Mononuclear cell (primary cell): ENCODE results near the gene CDK6. TPM values are rescaled to one million over a fixed set of nuclear protein-coding genes. Genes with fewer than 3 reads are reported as not detected.
"Not testable (repeated sequence)": the region's sequence is repeated elsewhere in the genome, so short reads cannot be mapped to it uniquely, and the experiment has no call there.

Experiments used
- H3K27me3 ChIP-seq: 2 replicates; pipeline ENCODE4 v1.6.0; 2011; ENCODE audit warnings: low read length, control low read depth; ENCODE audit not compliant: insufficient read depth
- H3K4me1 ChIP-seq: 2 replicates; pipeline ENCODE4 v1.5.1; 2011; ENCODE audit warnings: mild to moderate bottlenecking, low read length, control low read depth; ENCODE audit not compliant: insufficient read depth
- H3K4me3 ChIP-seq: 2 replicates; pipeline ENCODE4 v1.5.1; 2011; ENCODE audit warnings: mild to moderate bottlenecking, low read length, moderate library complexity
- H3K9me3 ChIP-seq: 2 replicates; pipeline ENCODE4 v1.5.1; 2011; ENCODE audit warnings: low read depth, mild to moderate bottlenecking, control low read depth, low read length
- total RNA-seq: library from RNA; depleted of rRNA; stranded (reverse); fragments of >200 nt; gene quantifications from one replicate; pipeline ENCODE4 v1.2.3, GENCODE V29; 2012

Gene CDK6
- total RNA-seq, 1 donor, result 28.4 TPM

- H3K9me3 ChIP-seq, result no peaks in the 10 kb centered on the region
- H3K27me3 ChIP-seq, result no peaks in the 10 kb centered on the region
- peaks cover 37% of the 10 kb centered on the region for H3K4me1 ChIP-seq
- no peak overlapping the region for H3K4me3 ChIP-seq
Measured at GRCh38 chr7:92754919-92755581, 81.3 kb downstream of the CDK6 start.

- H3K4me3 ChIP-seq, result no peak overlapping the region
- H3K27me3 ChIP-seq, result no peaks in the 10 kb centered on the region
- H3K9me3 ChIP-seq, result no peaks in the 10 kb centered on the region
- H3K4me1 ChIP-seq, result peaks cover 39% of the 10 kb centered on the region
Measured at GRCh38 chr7:92753614-92754013, 82.8 kb downstream of the CDK6 start.

- H3K4me3 ChIP-seq, result no peak overlapping the region
- H3K9me3 ChIP-seq, result no peaks in the 10 kb centered on the region
- no peaks in the 10 kb centered on the region for H3K27me3 ChIP-seq
- peaks cover 30% of the 10 kb centered on the region for H3K4me1 ChIP-seq
Measured at GRCh38 chr7:92751902-92752901, 84.2 kb downstream of the CDK6 start.

- no peaks in the 10 kb centered on the region for H3K27me3 ChIP-seq
- H3K9me3 ChIP-seq, result no peaks in the 10 kb centered on the region
- H3K4me1 ChIP-seq, result peaks cover 22% of the 10 kb centered on the region
- H3K4me3 ChIP-seq, result no peak overlapping the region
Measured at GRCh38 chr7:92750946-92751345, 85.4 kb downstream of the CDK6 start.

GRCh38 chr7:92750447-92750839 lies 85.9 kb downstream of the CDK6 start:
- Histone ChIP-seq H3K4me1 (peaks cover 17% of the 10 kb centered on the region), H3K9me3 (no peaks in the 10 kb centered on the region), H3K27me3 (no peaks in the 10 kb centered on the region), H3K4me3 (no peak overlapping the region)

- Histone ChIP-seq H3K4me1 (peaks cover 12% of the 10 kb centered on the region), H3K4me3 (no peak overlapping the region), H3K27me3 (no peaks in the 10 kb centered on the region), H3K9me3 (no peaks in the 10 kb centered on the region)
Measured at GRCh38 chr7:92749832-92750446, 86.4 kb downstream of the CDK6 start.

- no peaks in the 10 kb centered on the region for H3K27me3 ChIP-seq
- H3K4me1 ChIP-seq, result peaks cover 6% of the 10 kb centered on the region
- H3K4me3 ChIP-seq, result no peak overlapping the region
- no peaks in the 10 kb centered on the region for H3K9me3 ChIP-seq
Measured at GRCh38 chr7:92749327-92749755, 87.0 kb downstream of the CDK6 start.

GRCh38 chr7:92748495-92748894 lies 87.9 kb downstream of the CDK6 start:
- H3K4me3 ChIP-seq, result no peak overlapping the region
- H3K27me3 ChIP-seq, result no peaks in the 10 kb centered on the region
- peaks cover 6% of the 10 kb centered on the region for H3K4me1 ChIP-seq
- H3K9me3 ChIP-seq, result no peaks in the 10 kb centered on the region

- Histone ChIP-seq H3K27me3 (no peaks in the 10 kb centered on the region), H3K9me3 (no peaks in the 10 kb centered on the region), H3K4me1 (peaks cover 6% of the 10 kb centered on the region), H3K4me3 (no peak overlapping the region)
Measured at GRCh38 chr7:92747041-92747835, 89.1 kb downstream of the CDK6 start.

GRCh38 chr7:92745241-92745640 lies 91.1 kb downstream of the CDK6 start:
- Histone ChIP-seq H3K27me3 (no peaks in the 10 kb centered on the region), H3K9me3 (no peaks in the 10 kb centered on the region), H3K4me3 (no peak overlapping the region), H3K4me1 (peaks cover 6% of the 10 kb centered on the region)

GRCh38 chr7:92744180-92744579 lies 92.2 kb downstream of the CDK6 start:
- not testable (repeated sequence) for H3K4me1 ChIP-seq, H3K4me3 ChIP-seq, H3K9me3 ChIP-seq, H3K27me3 ChIP-seq

GRCh38 chr7:92742186-92742585 lies 94.2 kb downstream of the CDK6 start:
- no peaks in the 10 kb centered on the region for H3K27me3 ChIP-seq
- H3K4me1 ChIP-seq, result peaks cover under 1% of the 10 kb centered on the region
- H3K4me3 ChIP-seq, result no peak overlapping the region
- H3K9me3 ChIP-seq, result no peaks in the 10 kb centered on the region

- no peaks in the 10 kb centered on the region for H3K4me1 ChIP-seq
- H3K4me3 ChIP-seq, result no peak overlapping the region
- H3K27me3 ChIP-seq, result no peaks in the 10 kb centered on the region
- no peaks in the 10 kb centered on the region for H3K9me3 ChIP-seq
Measured at GRCh38 chr7:92740700-92741126, 95.7 kb downstream of the CDK6 start.

GRCh38 chr7:92740134-92740533 lies 96.2 kb downstream of the CDK6 start:
- Histone ChIP-seq H3K27me3 (no peaks in the 10 kb centered on the region), H3K4me3 (no peak overlapping the region), H3K4me1 (no peaks in the 10 kb centered on the region), H3K9me3 (no peaks in the 10 kb centered on the region)
